GM21447 (cell line): ENCODE data around the gene TEX30.

ENCODE experiments used
- ATAC-seq: cut with Tn5 transposase; IDR thresholded peaks from one replicate; pipeline ENCODE4 v1.9.1; 2021; ENCODE audit not compliant: unreplicated experiment

TEX30 gene

DNA sequence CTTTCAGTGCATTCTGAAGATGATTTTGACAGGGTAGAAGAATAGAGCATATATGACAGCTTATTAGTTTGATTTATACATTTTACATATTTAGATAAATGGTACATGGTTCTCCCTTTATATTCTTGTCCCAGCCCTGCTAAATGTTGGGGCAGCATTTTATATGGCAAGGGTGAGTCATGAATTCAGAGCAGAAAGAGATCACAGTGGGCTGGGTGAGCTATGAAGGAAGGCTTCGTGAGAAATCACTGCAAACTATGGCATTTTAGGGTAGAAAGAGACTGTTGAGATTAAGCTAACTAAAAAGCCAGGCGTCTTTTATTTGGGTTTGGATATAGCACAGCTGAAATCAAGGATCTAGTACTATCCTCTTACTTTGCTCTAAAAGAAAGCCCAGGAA lies 54.8 kb downstream of the TEX30 start:
- no peak for ATAC-seq
